Embryonic facial prominence (tissue), 1 donor: ENCODE results near the gene CFAP97.

Source experiments
- DNase-seq: peaks from one replicate; pipeline ENCODE4 v3.0.0-alpha.2; 2016; ENCODE audit errors: extremely low spot score

The CFAP97 gene

DNA sequence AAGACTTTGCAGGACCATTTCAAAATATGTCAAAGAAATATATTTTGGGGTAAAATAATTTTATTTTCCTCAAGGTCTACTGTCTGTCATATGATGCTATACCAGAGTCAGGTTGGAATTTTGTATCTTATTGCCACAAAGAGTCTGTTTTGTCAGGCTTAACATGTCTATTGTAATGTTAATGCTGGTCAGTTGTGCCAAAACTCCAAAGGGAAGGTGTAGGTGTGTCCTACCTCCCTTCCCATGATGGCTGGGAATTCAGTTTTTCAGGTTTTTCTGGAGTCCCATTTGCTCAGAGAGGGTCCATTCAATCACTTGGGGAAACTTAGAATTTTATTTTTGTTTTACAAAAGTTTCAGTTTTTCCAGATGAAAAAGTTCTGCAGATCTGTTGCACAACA, 94.1 kb downstream of the CFAP97 start:
- no peak for DNase-seq
